Stimulated activated memory B cell treated with anti-CD40 and anti-IgM and Interleukin-4, amounts not matched to agents 10 μg/mL and 1 μg/mL and 100 μg/mL, for 72 hours (primary cell): ENCODE measurements around the gene SOS1.

Experiments used
- ATAC-seq: fragments of 150-1000 bp; cut with Tn5 transposase; 2 replicates; pipeline ENCODE4 v1.10.0; 2021
- H3K27ac Mint-ChIP-seq: one replicate; pipeline ENCODE4 v1.8.0; 2022; ENCODE audit warnings: mild to moderate bottlenecking, mixed read lengths
- H3K27me3 Mint-ChIP-seq: one replicate; pipeline ENCODE4 v1.8.0; 2022; ENCODE audit warnings: mixed read lengths
- H3K36me3 Mint-ChIP-seq: one replicate; pipeline ENCODE4 v1.8.0; 2022; ENCODE audit warnings: mixed read lengths
- H3K4me1 Mint-ChIP-seq: one replicate; pipeline ENCODE4 v1.8.0; 2022; ENCODE audit warnings: mixed read lengths
- H3K4me3 Mint-ChIP-seq: one replicate; pipeline ENCODE4 v1.8.0; 2022; ENCODE audit warnings: mild to moderate bottlenecking, moderate library complexity, mixed read lengths
- H3K9me3 Mint-ChIP-seq: one replicate; pipeline ENCODE4 v1.8.0; 2022; ENCODE audit warnings: mixed read lengths

The SOS1 gene

GRCh38 chr2:38933653-38934052 is 187.2 kb downstream of the SOS1 start:
- no peaks in the 10 kb centered on the region for H3K36me3 Mint-ChIP-seq

GRCh38 chr2:38932586-38932985 is 188.3 kb downstream of the SOS1 start:
- H3K9me3 Mint-ChIP-seq: no peaks in the 10 kb centered on the region
- H3K36me3 Mint-ChIP-seq: no peaks in the 10 kb centered on the region
- H3K27me3 Mint-ChIP-seq: peaks cover 20% of the 10 kb centered on the region
- H3K4me3 Mint-ChIP-seq: no peak overlapping the region
- no peak for ATAC-seq
- H3K27ac Mint-ChIP-seq: no peak overlapping the region
- peaks cover 7% of the 10 kb centered on the region for H3K4me1 Mint-ChIP-seq

More at GRCh38 chr2:38933653-38934052, 187.2 kb downstream of the SOS1 start:
- no peak for ATAC-seq
- H3K27ac Mint-ChIP-seq: no peak overlapping the region
- H3K9me3 Mint-ChIP-seq: no peaks in the 10 kb centered on the region
- H3K4me1 Mint-ChIP-seq: peaks cover 7% of the 10 kb centered on the region
- no peak overlapping the region for H3K4me3 Mint-ChIP-seq
- peaks cover 20% of the 10 kb centered on the region for H3K27me3 Mint-ChIP-seq
